ENCODE results near the gene SLC25A12.
"Not testable (repeated sequence)": the region's sequence is repeated elsewhere in the genome, so short reads cannot be mapped to it uniquely, and the experiment has no call there.

Gene SLC25A12

DNA sequence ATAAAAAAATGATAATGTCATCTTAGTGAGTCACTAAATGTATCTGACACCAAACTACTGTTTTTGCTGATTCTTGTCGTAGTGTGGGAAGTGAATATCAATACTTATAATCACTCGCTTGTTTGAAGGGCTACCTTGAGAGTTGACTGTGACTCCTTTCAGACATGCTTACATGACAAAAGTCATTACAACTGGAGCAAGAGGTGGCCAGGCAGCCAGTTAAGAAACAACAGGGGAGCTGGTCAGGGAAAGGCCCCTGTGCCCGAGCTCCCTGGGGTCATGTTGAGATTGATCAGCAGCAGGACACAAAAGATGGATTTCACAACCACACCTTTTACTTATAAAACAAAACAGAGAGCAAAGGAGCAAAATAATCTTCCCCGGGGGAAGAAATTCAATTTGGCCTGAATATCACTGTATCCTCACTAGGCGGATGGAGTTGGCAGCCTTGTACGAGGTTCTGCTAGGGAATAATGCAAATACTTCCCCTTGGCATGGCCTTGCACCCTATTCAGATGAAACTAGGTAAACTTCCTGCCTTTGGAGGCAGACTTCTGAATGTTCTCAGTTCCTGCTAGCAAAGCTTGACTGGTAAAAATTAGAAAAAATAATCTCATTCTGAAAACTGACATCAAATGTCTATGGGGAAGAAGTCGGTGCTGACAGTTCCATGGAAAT, 105.6 kb downstream of the SLC25A12 start:
- DNase-seq, result no peak

DNA sequence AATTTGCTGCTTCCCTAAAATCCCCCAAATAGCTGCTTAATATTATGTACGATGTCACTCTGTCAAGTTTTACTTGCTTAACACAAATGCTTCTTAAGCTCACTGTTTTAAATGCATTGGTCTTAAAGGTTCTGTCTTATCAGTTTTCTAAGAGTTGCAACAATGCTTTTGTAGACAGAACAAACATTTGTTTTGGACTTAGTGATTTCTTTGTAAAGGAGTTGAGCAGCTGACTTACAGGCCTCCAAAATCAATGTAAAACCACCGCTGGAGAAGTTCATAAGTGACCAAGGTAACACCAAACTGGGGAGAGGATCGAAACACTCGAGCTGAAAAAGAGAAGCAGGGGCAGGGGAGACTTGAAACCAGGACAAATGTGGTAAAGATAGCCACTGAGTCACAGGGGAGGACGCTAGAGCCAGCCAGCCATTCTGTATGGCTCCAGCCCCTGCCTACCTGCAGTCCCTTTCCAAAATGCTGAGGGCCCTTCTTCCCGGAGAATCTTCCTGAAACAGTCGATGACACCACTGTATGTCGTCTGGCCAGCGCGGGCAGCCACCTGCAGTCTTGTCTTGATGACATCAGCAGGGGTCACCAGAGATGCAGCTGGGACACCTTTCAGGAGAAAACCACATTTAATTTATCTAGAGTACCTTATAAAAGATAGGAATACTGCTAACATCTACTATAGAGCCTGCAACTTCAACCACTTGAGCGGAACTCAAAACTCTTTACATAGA, 106.5 kb downstream of the SLC25A12 start:
- DNase-seq, result no peak

- no peak for DNase-seq
Observed at GRCh38 chr2:171785450-171785849, 108.6 kb downstream of the SLC25A12 start.

GRCh38 chr2:171778515-171778914, 115.5 kb downstream of the SLC25A12 start:
- DNase-seq, result no peak

DNA sequence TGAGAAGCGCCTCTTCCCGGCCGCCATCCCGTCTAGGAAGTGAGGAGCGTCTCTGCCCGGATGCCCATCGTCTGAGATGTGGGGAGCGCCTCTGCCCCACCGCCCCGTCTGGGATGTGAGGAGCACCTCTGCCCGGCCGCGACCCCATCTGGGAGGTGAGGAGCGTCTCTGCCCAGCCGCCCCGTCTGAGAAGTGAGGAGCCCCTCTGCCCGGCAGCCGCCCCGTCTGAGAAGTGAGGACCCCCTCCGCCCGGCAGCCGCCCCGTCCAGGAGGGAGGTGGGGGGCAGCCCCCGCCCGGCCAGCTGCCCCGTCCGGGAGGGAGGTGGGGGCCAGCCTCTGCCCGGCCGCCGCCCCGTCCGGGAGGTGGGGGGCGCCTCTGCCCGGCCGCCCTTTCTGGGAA, 119.5 kb downstream of the SLC25A12 start:
- DNase-seq, result not testable (repeated sequence)

- no peak for DNase-seq
Observed at GRCh38 chr2:171772373-171772772, 121.7 kb downstream of the SLC25A12 start.

DNA sequence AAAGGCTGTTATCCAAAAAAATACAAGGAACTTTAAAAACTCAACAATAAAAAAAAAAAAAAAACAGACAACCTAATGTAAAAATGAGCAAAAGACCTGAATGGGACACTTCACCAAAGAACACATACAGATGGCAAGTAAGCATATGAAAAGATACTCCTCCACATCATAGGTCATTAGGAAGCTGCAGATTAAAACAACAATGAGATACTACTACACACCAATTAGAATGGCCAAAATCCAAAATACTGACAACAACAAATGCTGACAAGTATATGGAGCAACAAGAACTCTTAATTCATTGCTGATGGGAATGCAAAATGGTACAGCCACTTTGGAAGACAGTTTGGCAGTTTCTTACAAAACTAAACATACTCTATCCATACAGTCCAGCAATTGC, 122.6 kb downstream of the SLC25A12 start:
- DNase-seq, result no peak

- DNase-seq, result no peak
Observed at GRCh38 chr2:171763602-171764001, 130.4 kb downstream of the SLC25A12 start.

- no peak for DNase-seq
Observed at GRCh38 chr2:171762879-171763573, 131.0 kb downstream of the SLC25A12 start.

- not testable (repeated sequence) for DNase-seq
Observed at GRCh38 chr2:171761176-171761575, 132.9 kb downstream of the SLC25A12 start.

DNA sequence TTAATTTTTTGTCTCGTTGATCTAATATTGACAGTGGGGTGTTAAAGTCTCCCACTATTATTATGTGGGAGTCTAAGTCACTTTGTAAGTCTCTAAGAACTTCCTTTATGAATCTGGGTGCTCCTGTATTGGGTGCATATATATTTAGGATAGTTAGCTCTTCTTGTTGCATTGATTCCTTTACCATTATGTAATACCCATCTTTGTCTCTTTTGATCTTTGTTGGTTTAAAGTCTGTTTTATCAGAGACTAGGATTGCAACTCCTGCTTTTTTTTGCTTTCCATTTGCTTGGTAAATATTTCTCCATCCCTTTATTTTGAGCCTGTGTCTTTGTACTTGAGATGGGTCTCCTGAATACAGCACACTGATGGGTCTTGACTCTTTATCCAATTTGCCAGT, 135.3 kb downstream of the SLC25A12 start:
- DNase-seq, result not testable (repeated sequence)

DNA sequence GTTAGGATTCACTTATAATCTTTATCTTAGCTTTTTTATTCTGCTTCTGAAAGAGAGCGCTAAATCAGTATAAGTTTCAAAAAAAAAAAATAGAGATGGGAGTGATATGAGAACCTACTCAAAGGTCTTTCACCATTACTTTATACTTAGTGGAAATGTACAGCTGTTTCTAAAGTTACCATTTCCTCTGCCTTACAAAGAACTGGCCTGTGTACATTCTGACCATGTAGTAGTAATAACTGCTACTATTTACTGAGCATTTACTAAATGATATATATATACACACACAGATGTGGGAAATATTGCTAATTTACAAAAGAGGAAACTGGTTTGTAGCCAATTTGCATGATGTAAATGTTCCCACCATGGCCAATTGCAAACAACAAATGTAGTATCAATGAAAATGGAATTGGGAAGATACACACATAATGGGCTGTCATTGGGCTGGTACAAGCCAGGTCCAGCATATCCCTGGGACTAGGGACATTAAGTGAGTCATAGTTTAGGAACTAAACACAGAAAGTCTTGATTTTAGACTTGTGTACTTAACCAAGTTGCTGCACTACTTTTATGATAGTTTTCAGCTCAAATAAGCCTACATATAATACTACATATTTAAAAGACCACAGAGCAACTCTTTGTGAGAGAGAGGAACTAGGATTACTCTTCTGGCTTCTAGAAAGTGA, 139.6 kb downstream of the SLC25A12 start:
- no peak for DNase-seq

- no peak for DNase-seq
Observed at GRCh38 chr2:171747371-171747770, 146.7 kb downstream of the SLC25A12 start.

GRCh38 chr2:171745806-171746205, 148.2 kb downstream of the SLC25A12 start:
- no peak for DNase-seq

- DNase-seq, result no peak
Observed at GRCh38 chr2:171745141-171745540, 148.9 kb downstream of the SLC25A12 start.

GRCh38 chr2:171742760-171743159, 151.3 kb downstream of the SLC25A12 start:
- no peak for DNase-seq

- no peak for DNase-seq
Observed at GRCh38 chr2:171741189-171741588, 152.9 kb downstream of the SLC25A12 start.

DNA sequence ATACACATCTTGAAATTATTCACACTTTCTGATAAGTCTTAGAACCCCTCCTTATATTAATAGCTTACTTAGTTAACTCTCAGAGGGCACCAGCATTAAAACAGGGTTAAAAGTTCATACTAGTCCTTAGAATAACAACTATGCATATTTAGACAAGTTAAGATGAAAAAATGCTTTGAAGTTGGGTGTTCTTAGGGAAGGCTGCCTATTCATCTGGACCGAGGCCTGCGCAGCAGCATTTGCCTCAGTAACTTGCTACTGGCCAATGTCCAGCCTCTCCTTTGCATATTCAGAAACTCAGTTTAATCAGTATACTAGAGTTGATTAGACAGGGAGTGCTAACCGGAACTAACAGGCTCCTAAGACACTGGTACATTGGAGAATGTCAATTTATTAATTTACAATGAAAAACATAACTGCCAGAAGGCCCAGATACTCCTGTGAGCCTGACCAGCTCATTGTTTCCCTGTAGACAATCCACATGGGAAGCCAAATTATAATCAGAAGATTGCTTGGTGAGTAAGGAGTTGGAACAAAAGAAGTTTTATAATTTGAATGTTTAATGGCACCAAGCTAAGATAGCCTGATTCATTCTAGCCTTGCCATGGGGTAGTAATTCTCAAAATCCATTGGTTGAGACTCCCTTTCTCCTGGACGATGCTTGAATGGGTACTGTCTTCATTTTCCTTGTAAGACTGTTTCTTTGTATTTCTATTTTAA, 157.9 kb downstream of the SLC25A12 start:
- DNase-seq, result no peak
